ENCODE results near the gene PGM1. TPM values are rescaled to one million over a fixed set of nuclear protein-coding genes. Genes with fewer than 3 reads are reported as not detected.

PGM1 gene
- total and polyA plus RNA-seq, 2 of the 4 experiments (the other 2 are of a cell fraction): 42.6 to 94.5 TPM

GRCh38 chr1:63678200-63678599, 85.0 kb downstream of the PGM1 start:
- Histone ChIP-seq H3K36me3 (ENCODE audit: control insufficient read depth, insufficient read depth, low read length) (no peaks in the 10 kb centered on the region), H3K14ac (replicated peaks; ENCODE audit: low read depth, low read length) (no peak overlapping the region), H4K20me1 (ENCODE audit: insufficient read depth, low read length) (no peaks in the 10 kb centered on the region), H2BK15ac (ENCODE audit: low read depth, low read length) (no peak overlapping the region), H2BK20ac (ENCODE audit: low read depth, low read length) (no peak overlapping the region), H3K4me3 (ENCODE audit: insufficient read depth, low read depth, low read length) (no peak overlapping the region), H2BK5ac (ENCODE audit: low read depth, low read length, poor library complexity, severe bottlenecking) (no peak overlapping the region), H4K8ac (ENCODE audit: low read depth in 2 of 2, low read length in 2 of 2) (no peak overlapping the region), H3K9ac (ENCODE audit: low read depth, low read length) (no peak overlapping the region), H4K5ac (ENCODE audit: low read depth, low read length) (no peak overlapping the region), H2AFZ (replicated peaks; ENCODE audit: low read length, poor library complexity) (no peak overlapping the region), H3K4ac (ENCODE audit: low read depth, low read length) (no peak overlapping the region), H3K56ac (ENCODE audit: extremely low read depth, insufficient read depth, low read length) (no peak overlapping the region), H2AK9ac (replicated peaks; ENCODE audit: low read depth, low read length, poor library complexity) (no peak overlapping the region), H3K27ac (ENCODE audit: insufficient read depth, low read length) (no peak overlapping the region), H3K23ac (ENCODE audit: low read depth, low read length) (no peak overlapping the region), H3K18ac (ENCODE audit: low read depth, low read length) (no peak overlapping the region), H3K4me2 (ENCODE audit: low read depth, low read length) (no peak overlapping the region), H3K4me1 (ENCODE audit: control insufficient read depth, insufficient read depth, low read length) (no peaks in the 10 kb centered on the region), H4K91ac (ENCODE audit: insufficient read depth, low read depth, low read length) (no peak overlapping the region), H3K9me1 (ENCODE audit: insufficient read depth, low read length) (0 out of 2 replicates have a peak, but pooled peaks cover 3% of the 10 kb centered on the region), H3K79me1 (ENCODE audit: low read depth in 1 of 2, low read length in 2 of 2) (no peaks in the 10 kb centered on the region), H2BK120ac (ENCODE audit: low read depth, low read length) (no peak overlapping the region), H2AK5ac (ENCODE audit: low read depth, low read length) (no peak overlapping the region), H3K27me3 (ENCODE audit: control insufficient read depth, insufficient read depth, low read length) (0 out of 2 replicates have a peak, but pooled peaks cover 6% of the 10 kb centered on the region), H3K9me3 (ENCODE audit: control insufficient read depth, insufficient read depth, low read length) (peaks cover 4% of the 10 kb centered on the region; the same call in 1 of the 2 replicates)
- CTCF ChIA-PET: interaction anchor here (1.5 kb wide), 1 partner anchor 13 kb away, joined by 4 read pairs; no protein-coding TSS in a partner anchor
- no peak for DNase-seq
- WGBS, 2 experiments (ENCODE audit: extremely low coverage in 2 of 2, insufficient read length in 1 of 2): no CpG with 5 or more reads among the region's 1 CpG
- TF ChIP-seq NFE2L2 (IDR thresholded peaks at IDR 0.05; ENCODE audit: low read depth, low read length): no peak
- no peak for TF ChIP-seq SMC3 (IDR thresholded peaks at IDR 0.05; ENCODE audit: low read depth, low read length)
- no peak for TF ChIP-seq ELK1 (IDR thresholded peaks at IDR 0.05; ENCODE audit: borderline replicate concordance, low read depth, low read length)
- TF ChIP-seq CEBPB (IDR thresholded peaks at IDR 0.05; ENCODE audit: low read depth, low read length): no peak
- no peak for TF ChIP-seq CHD1 (IDR thresholded peaks at IDR 0.05; ENCODE audit: low read depth, low read length)
- TF ChIP-seq POLR2A (IDR thresholded peaks at IDR 0.05; ENCODE audit: low read depth, low read length): no peak
- no peak for TF ChIP-seq MXI1 (IDR thresholded peaks at IDR 0.05; ENCODE audit: borderline replicate concordance, low read depth, low read length)
- TF ChIP-seq MAFK (IDR thresholded peaks at IDR 0.05; ENCODE audit: low read depth, low read length): no peak
- TF ChIP-seq, protein P1, sequence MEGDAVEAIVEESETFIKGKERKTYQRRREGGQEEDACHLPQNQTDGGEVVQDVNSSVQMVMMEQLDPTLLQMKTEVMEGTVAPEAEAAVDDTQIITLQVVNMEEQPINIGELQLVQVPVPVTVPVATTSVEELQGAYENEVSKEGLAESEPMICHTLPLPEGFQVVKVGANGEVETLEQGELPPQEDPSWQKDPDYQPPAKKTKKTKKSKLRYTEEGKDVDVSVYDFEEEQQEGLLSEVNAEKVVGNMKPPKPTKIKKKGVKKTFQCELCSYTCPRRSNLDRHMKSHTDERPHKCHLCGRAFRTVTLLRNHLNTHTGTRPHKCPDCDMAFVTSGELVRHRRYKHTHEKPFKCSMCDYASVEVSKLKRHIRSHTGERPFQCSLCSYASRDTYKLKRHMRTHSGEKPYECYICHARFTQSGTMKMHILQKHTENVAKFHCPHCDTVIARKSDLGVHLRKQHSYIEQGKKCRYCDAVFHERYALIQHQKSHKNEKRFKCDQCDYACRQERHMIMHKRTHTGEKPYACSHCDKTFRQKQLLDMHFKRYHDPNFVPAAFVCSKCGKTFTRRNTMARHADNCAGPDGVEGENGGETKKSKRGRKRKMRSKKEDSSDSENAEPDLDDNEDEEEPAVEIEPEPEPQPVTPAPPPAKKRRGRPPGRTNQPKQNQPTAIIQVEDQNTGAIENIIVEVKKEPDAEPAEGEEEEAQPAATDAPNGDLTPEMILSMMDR (conservative IDR thresholded peaks at IDR 0.05; ENCODE audit: low read depth, low read length): no peak
- no peak for TF ChIP-seq MAZ (IDR thresholded peaks at IDR 0.05; ENCODE audit: borderline replicate concordance, low read depth, low read length)
- no peak for TF ChIP-seq BHLHE40 (IDR thresholded peaks at IDR 0.05; ENCODE audit: low read depth, low read length)
- TF ChIP-seq FOS (IDR thresholded peaks at IDR 0.05; ENCODE audit: low read depth, low read length): no peak
- no peak for TF ChIP-seq RCOR1 (IDR thresholded peaks at IDR 0.05; ENCODE audit: insufficient replicate concordance, low read length)
- dilution Hi-C loops (cut with HindIII; ENCODE audit: low sequenced_read_pairs, unreplicated experiment) (no loop called here), in situ Hi-C loops (cut with MboI; ENCODE audit: low sequenced_read_pairs) (loop anchor here (5.0 to 10.0 kb wide), 3 partner anchors 237 to 564 kb away; no protein-coding TSS in a partner anchor), intact Hi-C loops (cut with micrococcal nuclease) (no loop called here)
- POLR2A ChIA-PET (ENCODE audit: unreplicated experiment): no interaction called here
- ATAC-seq (ENCODE audit: low read depth): no peak
- no TSS peak for BruUV-seq (replicated peaks)

All from IMR-90 (cell line).